GM12874 (cell line): Measurements from ENCODE around the gene PARD6B.

ENCODE experiments used
- TF ChIP-seq, protein P1 (sequence below): IDR thresholded peaks from 2 replicates; pipeline ENCODE4 v1.5.1; 2011; ENCODE audit warnings: low read depth, mild to moderate bottlenecking, control low read depth, low read length, moderate library complexity; ENCODE audit not compliant: insufficient read depth

PARD6B gene

DNA sequence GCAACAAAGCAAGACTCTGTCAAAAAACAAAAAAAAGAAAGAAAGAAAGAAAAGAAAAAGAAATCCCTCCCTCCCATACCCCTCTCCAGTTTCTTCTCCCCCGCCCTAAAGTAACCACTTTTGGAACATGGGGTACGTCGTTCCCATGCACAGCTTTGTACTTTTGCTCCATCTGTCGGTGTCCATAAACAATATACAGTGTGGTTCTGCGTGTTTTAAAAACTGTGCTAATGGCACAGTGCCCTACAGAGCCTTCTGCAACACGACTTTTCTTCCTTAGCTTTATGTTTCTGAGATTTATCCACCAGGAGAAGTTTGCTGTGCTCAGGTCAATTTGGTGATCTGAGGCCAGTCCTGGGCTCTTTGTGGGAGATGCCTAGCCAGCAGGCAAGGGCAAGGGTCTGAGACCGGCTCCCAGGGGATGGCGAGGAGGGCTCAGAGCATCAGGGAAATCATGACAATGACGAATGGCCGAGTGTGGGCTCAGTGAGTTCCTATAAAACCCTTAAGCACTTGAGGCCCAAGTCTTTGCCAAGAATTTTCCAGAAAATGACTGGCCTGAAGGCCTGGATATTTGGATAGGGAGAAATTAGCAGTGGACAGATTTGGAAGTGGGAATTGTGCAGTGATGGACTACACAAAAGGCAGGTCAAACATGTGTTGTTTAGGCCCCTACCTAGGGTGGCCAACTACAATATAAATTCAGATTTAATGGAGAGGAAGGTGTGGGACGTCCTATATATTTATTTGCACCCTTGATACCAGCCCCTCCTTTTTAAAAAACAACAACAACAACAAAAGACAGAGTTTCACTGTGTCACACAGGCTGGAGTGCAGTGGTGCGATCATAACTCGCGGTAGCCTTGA, 61.6 kb downstream of the PARD6B start:
- TF ChIP-seq, protein P1, sequence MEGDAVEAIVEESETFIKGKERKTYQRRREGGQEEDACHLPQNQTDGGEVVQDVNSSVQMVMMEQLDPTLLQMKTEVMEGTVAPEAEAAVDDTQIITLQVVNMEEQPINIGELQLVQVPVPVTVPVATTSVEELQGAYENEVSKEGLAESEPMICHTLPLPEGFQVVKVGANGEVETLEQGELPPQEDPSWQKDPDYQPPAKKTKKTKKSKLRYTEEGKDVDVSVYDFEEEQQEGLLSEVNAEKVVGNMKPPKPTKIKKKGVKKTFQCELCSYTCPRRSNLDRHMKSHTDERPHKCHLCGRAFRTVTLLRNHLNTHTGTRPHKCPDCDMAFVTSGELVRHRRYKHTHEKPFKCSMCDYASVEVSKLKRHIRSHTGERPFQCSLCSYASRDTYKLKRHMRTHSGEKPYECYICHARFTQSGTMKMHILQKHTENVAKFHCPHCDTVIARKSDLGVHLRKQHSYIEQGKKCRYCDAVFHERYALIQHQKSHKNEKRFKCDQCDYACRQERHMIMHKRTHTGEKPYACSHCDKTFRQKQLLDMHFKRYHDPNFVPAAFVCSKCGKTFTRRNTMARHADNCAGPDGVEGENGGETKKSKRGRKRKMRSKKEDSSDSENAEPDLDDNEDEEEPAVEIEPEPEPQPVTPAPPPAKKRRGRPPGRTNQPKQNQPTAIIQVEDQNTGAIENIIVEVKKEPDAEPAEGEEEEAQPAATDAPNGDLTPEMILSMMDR: no peak

DNA sequence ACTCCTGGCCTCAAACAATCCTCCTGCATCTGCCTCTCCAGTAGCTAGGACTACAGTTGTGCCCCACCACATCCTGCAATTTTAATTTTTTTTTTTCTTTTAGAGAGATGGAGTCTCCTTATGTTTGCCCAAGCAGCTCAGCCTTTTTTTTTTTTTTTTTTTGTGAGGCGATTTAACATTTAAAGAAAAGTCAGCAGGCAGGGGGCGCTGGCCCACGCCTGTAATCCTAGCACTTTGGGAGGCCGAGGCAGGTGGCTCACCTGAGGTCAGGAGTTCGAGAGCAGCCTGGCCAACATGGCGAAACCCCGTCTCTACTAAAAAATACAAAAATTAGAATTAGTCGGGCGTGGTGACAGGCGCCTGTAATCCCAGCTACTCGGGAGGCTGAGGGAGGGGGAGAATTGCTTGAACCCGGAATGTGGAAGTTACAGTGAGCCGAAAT, 62.2 kb downstream of the PARD6B start:
- TF ChIP-seq, protein P1: peak; percentile 39; the same call in 1 of the 2 replicates

DNA sequence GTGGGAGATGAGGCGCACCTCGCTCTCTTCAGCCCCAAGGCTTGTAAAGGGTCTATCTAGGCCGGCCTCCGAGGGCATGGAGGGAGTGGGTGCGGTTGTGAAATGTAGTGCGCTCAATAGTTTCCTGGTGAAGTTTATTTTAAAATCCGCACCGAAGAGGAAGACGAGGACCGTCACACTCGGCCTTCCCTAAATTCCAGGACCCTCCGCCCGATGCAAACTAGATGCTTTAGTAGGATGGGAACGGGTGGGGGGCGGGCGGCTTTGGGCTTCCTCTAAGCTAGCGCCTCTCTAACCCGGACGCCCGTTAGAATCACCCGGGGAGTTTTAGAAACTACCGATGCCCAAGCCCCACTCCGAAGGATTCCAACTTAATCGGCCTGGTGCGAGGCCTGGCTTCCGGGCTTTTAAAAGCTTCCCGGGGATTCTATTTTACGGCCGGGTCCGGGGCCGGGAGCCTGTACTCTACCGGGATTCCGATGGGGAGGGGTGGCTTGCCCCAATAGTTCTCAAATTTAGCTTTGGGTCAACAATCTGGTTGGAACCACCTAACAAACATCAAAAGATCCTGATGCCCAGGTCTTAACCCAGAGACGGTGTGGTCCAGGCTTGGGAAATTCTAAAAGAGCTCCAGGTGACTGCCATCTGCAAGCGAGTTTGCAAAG, 62.9 kb downstream of the PARD6B start:
- TF ChIP-seq, protein P1: no peak

DNA sequence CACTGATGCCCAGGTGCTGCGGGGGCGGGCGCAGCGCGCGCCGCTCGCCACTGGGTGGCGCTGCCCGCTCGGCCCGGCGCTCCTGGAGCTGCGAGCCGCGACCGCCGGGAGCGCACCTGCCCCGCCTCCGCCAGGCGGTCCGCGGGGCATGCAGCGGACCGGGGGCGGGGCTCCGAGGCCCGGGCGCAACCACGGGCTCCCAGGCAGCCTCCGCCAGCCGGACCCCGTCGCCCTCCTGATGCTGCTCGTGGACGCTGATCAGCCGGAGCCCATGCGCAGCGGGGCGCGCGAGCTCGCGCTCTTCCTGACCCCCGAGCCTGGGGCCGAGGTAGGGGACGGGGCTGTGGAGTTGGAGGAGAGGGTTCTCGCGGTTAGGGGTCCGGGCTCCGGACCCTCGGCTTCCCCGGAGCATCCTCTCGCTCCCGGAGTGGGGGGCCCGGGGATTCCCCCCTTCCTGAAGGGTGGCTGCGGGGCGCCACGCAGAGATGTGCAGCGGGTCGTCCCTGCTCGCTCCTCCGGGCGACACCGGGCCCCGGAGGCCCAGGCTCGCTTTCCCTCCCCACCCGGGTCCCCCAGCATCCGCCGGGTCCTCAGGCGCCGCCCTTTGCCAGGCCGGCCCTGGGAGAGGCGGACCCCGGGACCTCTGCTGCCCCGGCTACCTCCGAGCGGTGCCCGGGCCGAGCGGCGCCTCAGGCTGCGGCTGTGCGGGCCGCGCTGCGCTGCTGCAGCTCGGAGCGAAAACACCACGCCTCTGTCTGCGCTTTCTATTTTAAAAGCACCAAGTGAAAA, 63.7 kb downstream of the PARD6B start, which contains the start of gene BCAS4:
Gene BCAS4, plus strand, starts transcription at position 216 of the 789 bp plus-strand sequence. Its CDS starts 23 bp downstream, at position 239.
- TF ChIP-seq, protein P1: peak; percentile 89

DNA sequence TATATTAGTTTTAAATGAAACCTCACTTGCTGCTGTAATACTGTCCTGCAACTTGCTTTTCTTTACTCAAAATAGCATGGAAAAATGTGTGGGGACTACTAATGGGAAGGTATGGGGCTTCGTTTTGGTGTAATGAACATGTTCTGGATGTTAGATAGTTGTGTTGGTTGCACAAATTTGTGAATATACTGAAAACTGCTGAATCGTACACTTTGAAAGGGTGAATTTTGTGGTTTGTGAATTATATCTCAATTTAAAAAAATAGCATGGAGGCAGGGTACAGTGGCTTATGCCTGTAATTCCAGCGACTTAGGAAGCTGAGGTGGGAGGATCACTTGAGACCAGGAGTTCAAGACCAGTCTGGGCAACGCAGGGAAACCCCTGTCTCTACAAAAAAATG, 65.8 kb downstream of the PARD6B start:
- TF ChIP-seq, protein P1: no peak

DNA sequence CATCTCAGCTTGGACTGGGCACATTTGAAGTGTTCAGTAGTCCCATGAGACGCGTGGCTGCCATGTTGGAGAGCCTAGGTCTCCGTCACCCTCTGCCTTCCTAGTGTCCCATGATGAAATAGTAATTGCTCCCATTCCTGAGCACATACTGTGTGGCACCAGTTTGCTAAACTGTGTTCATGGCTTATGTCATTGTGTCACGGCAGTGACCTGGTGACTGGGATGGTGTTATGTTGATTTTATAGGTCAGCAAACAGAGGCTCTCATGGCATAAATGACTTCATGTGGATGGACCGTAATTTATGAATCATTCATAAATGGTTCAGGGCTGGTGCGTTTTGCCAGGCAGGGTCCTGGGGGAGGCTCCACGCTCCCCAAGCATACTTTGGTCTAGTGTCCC, 67.3 kb downstream of the PARD6B start:
- TF ChIP-seq, protein P1: no peak
